ENCODE measurements around the gene BDP1.
A peak's percentile ranks its signal among the peaks of the same experiment; 100 is the strongest.
"Not testable (repeated sequence)": the region's sequence is repeated elsewhere in the genome, so short reads cannot be mapped to it uniquely, and the experiment has no call there.

The BDP1 gene, protein sequence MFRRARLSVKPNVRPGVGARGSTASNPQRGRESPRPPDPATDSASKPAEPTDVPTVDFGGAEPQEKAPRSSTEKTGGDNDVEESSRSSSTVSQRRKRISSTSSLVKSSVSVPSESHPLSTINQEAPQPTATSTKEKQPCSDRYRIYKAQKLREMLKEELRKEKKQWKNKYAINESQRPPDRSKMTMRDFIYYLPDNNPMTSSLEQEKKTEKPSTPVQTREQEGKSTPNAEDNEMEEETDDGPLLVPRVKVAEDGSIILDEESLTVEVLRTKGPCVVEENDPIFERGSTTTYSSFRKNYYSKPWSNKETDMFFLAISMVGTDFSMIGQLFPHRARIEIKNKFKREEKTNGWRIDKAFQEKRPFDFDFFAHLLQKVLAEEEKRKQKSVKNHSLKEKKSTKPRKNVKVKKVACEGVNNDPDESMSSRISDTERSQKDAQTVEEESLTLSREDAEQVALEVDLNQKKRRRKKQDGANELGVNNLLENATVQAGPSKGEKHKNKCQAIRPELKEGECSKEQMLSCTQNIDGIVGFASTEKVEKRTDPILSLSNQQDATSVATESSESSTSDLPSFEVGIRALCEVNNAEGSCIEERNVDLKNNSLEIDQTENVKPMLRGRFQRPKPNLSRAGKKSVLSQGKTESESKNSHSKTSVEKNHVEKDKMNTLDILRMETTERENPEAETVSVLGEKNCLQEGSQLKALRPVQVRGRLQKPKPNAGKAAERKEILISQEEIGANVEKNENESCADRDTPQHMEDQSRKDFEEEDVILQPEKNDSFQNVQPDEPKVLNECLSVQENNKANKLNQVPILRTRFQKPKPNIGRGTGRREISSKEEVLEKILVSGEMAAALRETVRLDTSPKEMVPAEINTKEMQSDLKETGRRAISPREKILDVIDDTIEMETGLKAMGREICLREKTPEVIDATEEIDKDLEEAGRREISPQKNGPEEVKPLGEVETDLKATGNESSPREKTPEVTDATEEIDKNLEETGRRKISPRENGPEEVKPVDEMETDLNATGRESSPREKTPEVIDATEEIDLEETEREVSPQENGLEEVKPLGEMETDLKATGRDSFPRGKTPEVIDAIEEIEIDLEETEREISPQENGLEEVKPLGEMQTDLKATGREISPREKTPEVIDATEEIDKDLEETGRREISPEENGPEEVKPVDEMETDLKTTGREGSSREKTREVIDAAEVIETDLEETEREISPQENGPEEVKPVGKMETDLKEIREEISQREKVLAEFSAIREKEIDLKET (N-terminal part only)

DNA sequence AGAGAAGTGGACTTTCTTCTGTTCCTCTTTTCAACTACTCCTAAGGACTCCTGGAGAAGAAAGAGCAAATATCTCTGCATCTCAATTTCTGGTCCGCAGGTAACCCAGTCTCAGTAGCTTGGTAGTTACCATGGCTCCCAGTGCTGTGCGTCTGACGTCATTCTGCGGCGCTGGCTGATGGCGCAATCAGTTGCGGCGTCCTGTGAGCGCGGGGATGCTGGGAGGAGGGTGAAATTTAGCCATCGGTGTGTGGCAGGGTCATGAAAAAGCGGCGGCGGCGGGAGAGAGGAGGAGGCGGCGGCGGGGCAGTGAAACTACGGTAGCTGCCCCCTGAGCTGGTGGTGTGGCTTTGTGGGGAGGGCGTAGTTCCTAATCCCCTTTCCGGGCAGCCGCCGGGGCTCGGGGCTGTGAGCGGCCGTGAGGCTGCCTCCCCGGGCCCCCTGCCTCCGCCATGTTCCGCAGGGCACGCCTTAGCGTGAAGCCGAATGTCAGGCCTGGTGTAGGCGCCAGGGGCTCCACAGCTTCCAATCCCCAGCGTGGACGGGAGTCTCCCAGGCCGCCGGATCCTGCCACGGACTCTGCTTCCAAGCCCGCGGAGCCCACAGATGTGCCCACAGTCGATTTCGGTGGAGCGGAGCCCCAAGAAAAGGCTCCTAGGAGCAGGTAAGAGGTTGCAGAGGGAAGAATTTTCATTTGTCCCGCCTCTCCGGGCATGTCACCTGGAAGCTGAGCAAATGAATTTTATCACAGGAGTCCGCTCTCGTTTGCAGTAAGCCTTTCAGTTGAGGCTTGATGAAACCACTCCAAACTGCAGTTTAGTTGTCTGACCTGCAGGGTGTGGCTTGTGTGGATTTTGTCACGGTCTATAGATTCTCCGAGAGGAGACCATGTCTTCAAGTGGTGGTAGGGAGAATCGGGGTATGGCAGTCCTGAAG is at the start of gene BDP1:
BDP1 (plus strand) TSS at position 225 of the 935 bp plus-strand sequence; CDS start at position 452, 227 bp downstream.
- peak; percentile 48 for DNase-seq

DNA sequence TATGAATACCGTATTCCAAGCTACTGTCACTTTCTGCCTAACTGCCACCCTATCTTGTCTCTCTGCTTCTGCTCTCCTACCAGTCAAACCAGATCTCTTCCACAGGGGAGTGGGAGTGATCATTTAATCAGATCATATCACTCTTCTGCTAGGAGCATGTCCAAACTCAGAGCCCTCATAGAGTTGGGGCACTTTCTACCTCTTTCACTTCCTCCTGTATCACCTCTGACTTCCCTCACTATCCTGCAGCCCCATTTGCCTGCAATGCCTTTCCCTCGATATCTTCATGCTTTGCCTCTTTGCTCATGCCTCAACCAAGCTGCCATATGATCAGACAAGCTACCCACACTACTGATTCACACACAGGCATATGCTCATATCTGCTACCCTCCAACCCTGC is 45.4 kb upstream of the BDP1 start:
- not testable (repeated sequence) for DNase-seq

DNA sequence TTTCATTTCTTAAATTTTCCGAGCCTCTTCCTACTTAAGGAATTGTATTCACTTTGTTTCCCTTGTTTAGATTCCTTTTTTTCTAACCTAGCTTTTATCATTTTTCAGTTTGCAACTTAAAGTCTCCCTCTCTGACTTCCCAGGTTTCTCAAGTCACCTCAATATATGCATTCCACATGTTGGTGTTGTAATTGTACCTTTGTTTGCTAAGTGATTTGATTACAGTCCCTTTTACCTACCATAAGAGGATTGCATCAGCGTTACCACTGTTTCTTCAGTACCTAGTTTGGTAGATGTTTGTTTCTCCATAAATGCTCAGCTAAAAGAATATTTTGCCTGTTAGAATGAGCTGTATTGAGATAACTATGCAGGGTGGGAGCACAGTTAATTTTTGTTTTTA is 39.8 kb upstream of the BDP1 start:
- not testable (repeated sequence) for DNase-seq

DNA sequence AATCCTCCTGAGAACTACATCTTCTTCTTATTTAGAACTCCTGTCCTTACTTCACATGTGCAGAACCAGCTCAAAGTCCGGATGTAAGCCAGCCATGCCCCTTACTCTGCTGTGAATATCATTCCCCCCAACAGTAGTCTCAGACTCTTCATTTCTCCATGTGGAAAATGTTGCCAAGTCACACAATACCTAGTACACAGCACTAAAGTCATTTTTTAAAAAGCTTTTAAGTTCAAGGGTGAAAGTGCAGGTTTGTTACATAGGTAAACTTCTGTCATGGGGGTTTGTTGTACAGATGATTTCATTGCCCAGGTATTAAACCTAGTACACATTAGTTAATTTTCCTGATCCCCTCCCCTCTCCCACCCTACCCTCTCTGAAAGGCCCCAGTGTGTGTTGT is 37.4 kb upstream of the BDP1 start:
- not testable (repeated sequence) for DNase-seq

DNA sequence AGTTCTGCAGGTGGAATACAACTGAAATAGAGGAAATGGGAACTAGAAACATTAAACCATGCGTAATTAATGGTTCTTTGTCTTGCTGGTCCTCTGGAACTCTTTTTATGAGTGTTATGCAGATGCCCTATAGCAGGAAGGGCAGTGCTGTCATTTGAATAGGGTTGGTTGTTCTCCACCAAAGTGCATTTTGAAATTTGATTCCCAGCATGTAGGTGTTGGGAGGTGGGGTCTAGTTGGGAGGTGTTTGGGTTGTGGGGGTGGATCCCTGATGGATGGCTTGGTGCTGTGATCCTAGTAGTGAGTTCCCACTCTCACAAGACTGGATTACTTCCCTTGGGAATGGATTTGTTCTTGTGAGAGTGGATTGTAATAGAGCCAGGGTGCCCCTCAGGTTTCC is 34.2 kb upstream of the BDP1 start:
- DNase-seq: not testable (repeated sequence)

DNA sequence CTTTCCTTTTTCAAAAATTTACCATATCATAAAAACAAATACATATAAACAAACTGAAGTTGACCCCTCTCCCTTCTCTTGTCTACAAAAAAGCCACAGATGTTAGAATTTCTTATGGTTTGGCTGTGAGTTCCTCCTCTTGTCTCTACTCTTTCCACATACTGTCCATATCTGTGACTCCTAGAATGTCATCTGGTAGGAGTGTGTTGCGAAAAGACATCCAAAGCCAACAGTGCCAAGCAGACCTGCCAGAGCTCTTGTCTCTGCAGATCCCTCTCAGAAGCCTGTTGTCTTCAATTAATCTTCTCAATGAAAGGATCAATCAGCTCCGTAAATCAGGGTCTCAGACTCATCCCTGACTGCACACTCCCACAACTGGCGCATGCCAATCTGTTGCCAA is 31.6 kb upstream of the BDP1 start:
- DNase-seq: not testable (repeated sequence)

DNA sequence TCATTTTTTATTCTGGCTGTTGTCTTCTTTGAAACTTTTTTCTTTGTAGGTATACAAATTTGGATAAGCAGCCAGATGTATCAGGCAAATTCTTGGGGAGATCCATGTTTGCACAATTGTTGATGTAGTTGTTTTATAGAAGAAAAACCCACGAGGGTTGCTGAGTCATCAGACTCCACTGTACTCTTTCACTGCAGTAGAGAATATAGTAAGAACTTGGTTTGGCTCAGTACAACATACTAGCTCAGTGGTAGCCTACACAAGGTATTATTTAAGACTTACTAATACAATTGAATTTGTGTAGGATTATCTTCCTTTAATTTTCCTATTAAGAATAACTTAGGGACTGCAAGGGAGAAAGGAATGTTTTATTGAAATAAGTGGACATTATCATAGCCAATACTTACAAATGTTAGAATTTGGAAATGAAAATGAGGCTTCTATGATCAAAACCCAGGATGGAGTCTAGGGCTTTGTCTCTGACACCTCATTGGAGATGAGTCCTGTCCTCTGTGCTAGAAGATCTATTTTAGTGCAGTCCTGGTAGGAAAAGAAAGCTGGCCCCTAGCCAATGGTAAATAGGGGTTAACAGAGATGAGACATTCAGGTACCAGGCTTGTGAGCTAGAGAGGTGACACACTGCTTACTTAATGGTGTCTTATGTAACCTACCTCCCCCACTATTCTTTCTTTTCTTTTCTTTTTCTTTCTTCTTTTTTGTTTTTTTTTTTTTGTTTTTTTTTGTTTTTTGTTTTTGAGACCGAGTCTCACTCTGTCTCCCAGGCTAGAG is 28.6 kb upstream of the BDP1 start:
- not testable (repeated sequence) for DNase-seq

DNA sequence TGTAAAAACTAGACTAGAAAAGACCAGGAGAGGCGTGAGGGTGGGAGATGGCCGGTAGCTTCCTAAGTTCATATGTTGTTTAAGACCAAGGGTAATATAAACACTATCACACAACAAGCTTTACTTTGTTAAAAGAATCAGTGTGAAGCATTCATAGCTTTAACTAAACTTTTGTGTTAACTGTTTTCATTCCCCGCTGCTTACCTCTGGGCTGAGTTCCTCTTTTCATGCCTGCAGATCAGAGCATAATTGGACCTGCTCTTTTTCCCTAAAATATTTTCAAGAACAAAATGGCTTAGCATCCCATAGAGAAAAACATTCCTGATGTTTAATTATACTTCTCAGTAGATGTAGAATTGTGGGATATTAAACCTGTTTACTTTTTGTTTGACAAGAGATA is 23.0 kb upstream of the BDP1 start:
- DNase-seq: not testable (repeated sequence)

DNA sequence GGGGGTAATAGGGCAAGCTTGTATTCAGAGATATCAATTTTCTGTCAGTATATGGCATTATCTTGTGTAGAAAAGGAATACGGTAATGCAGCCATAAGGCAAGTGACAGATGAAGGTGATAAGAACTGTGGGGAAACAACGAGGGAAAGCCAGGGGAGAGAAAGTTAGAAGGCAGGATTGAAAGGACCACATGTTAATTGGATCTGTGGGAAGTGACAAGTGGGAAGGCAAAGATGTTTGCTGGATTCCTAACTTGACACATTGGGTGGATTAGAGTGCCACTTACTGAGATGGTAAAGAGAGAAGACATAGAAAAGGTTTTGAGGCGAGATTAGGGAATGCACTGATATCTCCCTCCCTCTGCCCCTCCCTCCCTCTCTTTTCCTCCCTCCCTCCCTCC is 20.6 kb upstream of the BDP1 start:
- DNase-seq: not testable (repeated sequence)

DNA sequence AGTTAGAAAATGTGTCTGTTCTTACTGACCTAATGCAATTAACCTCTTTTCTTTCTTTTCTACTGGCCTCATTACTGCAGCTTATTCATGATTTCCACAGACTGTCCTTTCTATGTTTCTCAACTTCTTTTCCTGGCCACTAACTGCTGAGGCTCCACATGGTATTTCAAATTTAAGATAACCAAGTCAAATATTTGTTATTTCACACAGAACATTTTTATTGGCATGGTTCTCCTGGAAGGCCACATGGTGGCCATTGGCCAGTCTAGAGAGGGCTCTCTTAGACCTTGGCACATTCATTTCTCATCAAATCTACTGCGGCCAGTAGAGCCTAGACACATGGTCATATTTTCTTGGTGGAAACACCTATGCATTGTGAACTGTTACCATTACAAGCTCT is 13.9 kb upstream of the BDP1 start:
- not testable (repeated sequence) for DNase-seq

DNA sequence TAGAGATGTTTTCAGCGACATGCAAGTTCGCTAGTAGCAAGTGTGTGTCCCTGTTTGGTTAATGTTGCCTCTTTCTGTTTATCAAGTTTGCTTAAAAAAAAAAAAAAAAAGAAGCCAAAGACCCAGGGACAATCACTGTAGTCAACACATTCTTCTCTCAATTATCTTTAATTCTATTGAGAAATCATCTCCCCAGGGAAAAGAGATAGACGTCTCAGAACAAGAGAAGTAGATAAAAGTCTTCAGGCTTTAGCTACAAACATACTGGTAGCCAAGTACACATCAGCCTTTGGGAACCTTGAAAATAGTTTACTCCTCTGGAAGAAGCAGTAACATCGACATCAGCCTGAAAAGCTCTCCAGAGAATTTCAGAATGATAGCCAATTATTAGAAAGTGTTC is 11.6 kb upstream of the BDP1 start:
- not testable (repeated sequence) for DNase-seq

DNA sequence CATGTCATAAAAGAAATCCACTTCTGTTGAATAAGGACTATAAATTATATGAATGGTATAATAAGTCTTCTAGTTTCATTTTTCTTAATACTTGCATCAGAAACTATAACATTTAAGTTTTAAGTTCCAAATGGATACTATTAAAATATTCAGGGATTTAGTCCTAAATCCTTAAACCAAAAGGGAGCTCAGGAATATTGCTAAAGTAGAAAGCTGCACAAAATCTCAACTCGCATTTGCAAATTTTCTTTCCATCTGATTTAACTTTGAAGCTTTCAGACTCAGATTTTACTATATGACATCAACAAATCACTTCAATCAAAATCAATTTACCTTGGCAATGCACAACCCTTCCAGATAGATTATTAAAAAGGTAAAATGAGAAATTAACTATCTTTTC is 10.4 kb upstream of the BDP1 start:
- DNase-seq: not testable (repeated sequence)

DNA sequence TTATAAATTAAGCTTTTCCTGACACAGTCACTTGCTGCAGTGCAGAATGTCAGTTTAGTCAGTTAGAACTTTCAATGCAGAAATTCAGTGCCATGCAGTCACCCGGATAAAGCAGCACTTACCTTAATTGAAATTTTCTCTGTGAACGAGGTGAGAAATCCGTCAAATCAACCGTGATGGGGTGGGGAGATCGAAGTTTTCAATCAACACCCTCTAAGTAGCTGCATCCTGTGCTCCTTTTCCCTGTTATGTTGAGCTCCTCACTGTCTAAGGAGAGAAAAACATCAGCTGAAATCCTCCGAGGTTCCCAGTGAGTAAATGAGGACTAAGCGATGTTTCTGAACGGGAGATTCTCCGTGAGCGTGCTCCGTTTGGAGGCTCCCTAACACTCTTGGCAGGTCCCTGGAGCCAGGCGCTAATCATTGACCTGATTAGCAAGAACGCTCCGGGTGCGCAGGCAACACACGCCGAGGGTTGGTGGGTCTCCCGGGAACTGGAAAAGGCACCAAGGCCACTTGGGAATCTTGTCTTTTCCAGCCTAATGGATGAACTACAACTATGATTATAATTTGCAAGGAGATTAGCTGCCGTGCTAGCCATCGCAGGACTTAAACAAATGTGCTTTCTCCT is 9.8 kb upstream of the BDP1 start:
- not testable (repeated sequence) for DNase-seq

DNA sequence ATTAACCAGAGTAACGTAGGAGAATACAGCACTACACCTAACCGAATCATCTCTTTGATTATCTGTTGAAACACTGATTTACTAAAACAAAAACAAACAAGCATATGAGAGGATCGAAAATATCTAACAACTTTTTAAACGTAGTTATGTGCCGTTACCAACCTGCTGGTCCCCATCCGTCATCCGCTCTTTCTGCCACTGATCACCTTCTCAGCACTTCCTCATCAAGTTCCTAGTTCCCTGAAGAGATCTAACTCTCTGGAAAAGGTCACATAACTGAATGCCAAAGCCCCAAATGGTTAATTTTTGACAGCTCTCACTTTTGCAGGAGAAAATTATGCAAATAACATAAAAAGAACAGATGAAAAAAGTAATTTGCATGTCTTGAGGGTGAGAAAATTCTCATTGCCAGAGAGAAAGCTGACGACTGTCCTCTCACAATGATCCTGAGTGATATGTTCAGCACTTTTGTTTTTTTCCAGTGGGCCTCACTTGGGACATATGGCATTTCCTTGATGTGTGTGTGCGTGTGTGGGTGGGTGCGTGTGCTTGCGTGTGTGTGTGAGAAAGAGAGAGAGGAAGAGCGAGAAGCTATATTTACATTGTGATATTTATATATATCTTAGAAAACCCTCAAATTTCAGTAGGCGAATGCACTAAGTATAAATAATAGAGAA is 8.8 kb upstream of the BDP1 start:
- not testable (repeated sequence) for DNase-seq

DNA sequence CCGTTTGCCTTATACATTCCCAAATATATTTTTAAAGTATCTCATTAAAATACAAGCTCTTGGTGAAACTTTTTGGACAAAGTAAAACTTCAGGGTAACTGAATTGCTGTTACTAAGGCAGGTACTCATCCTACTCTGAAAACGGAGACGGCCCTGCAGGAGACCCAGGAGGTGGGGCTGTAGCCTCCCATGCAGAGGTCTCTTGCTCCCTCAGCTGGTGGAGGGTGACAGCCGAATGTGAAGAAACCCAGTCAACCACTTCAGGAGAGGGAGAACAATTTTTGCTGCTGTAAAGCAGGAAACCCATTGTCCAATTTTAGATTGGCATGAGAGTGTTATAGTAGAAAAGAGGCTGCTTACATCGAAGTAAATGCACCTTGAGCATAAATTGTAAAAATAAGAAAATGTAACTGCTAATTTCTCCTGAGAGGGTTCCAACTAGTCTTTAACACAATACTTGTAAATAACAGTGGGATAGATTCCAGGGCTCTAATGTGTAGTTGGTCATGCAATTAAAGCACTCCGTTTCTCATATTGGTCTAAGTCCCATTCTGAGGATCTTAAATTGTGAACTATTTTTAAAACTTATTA is 8.1 kb upstream of the BDP1 start:
- DNase-seq: peak; percentile 37

DNA sequence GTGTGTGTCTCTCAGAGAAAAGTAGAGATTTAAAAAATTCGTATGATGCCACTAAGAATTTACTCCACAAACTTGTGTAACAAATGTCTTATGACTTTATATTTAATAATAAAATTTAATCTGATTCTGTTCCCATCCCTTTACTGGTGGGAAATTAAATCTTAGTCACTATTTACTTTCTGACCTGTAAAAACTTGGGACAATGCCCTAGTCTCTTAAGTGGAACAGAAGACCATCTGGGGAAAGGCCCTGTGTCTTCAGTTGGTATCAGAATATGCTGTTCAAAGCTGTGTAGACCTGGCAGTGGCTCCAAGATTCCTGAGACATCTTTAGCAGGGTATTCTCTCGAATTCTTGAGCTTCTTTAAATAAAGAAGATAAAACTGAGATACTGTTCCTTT is 2.6 kb upstream of the BDP1 start:
- DNase-seq: no peak

DNA sequence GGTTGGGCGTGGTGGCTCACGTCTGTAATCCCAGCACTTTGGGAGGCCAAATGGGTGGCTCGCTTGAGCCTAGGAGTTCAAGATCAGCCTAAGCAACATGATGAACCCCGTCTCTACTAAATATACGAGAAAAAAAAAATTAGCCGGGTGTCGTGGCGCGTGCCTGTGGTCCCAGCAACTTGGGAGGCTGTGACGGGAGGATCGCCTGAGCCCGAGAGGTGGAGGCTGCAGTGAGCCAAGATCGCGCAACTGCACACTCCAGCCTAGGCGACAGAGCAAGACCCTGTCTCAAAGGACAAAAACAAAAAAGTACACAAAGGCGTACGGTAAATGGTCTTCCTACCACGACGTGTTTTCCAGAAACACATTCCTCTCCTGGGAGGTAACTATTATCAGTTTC is 538 bp upstream of the BDP1 start:
- no peak for DNase-seq

DNA sequence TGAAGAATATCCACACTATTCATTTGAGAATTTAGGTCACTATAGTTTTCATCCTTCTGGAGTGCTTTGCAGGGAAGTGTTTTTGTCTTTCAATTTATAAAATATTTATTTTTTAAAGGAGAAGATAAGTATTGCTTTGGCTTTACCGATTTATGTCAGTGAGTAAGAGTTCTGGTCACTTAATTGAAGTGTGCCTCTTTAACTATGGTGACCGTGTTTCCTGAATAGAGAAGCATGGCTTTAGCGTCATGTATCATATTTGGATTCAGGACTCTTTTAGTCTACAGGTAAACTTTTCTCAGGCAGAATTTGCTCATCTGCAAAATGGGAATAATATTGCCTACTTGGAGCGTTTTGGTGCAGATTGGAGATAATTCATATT is 902 bp downstream of the BDP1 start:
- DNase-seq: no peak

DNA sequence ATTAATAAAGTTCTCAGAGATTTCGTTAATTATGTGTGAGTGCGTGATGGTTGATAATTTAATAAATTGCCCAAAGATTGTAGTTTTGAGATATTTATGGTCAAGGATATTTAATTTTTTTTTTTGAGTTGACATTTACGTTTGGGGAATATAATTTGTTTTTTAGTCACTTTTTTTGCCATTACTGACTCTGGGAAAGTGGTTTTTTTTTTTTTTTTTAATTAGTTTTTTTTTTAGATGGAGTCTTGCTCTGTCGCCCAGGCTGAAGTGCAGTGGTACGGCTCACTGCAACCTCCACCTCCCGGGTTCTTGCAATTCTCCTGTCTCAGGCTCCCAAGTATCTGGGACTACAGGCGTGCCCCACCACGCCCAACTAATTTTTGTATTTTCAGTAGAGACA is 1.7 kb downstream of the BDP1 start:
- DNase-seq: no peak

DNA sequence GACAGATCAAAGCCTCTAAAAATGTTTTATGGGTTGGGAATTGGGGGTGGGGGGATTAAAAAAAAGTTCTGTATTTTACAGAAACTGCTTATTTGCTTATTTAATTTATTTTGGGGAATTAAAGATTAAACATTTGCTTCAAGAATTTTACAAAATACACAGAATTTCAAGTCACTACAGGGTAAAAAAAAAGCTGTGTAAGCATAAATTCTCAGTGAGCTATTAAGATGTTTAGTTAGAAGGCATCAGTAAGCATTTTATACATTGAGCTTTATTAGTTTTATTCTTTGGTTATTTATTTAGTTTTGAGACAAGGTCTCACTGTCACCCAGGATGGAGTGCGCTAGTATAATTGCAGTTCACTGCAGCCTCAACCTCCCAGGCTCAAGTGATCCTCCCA is 5.2 kb downstream of the BDP1 start:
- DNase-seq: no peak
